Measurements from ENCODE around the gene NUP93.

DNA sequence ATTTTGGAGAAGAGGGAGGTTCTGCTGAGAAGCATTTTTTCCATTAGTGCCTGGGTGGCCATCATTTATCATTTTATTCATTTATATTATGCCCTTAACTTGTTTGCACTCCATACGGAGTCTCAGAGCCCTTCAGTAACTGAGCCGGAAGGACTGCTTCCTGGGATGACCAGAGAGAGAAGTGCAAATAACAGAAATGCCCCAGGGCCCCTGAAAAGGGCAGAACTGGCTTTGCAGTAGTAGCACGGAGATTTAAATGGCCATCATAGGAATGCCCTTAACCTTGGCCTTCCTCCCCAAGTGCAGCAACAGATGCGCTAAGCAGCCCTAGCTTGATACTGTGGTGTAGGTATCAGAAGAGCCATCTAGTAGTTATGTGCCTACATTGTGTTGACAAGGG lies 58.5 kb downstream of the NUP93 start:
- no peak for TF ChIP-seq POLR2A (IDR thresholded peaks at IDR 0.05; ENCODE audit: extremely low read depth, insufficient read length)
- TF ChIP-seq, protein P1, sequence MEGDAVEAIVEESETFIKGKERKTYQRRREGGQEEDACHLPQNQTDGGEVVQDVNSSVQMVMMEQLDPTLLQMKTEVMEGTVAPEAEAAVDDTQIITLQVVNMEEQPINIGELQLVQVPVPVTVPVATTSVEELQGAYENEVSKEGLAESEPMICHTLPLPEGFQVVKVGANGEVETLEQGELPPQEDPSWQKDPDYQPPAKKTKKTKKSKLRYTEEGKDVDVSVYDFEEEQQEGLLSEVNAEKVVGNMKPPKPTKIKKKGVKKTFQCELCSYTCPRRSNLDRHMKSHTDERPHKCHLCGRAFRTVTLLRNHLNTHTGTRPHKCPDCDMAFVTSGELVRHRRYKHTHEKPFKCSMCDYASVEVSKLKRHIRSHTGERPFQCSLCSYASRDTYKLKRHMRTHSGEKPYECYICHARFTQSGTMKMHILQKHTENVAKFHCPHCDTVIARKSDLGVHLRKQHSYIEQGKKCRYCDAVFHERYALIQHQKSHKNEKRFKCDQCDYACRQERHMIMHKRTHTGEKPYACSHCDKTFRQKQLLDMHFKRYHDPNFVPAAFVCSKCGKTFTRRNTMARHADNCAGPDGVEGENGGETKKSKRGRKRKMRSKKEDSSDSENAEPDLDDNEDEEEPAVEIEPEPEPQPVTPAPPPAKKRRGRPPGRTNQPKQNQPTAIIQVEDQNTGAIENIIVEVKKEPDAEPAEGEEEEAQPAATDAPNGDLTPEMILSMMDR (IDR thresholded peaks at IDR 0.05; ENCODE audit: low read depth, low read length), result no peak
